AG04450 (cell line): Measurements from ENCODE around the gene SCD5. TPM values are rescaled to one million over a fixed set of nuclear protein-coding genes. Genes with fewer than 3 reads are reported as not detected.
A peak's percentile ranks its signal among the peaks of the same experiment; 100 is the strongest.

ENCODE experiments used
- CTCF ChIA-PET: fragments of 300-600, 350-600 bp; formaldehyde crosslinking; extraction: SDS; loops from one replicate; lab custom pipeline; 2022; ENCODE audit warnings: antibody characterized with exemption, inconsistent platforms; lab: Charles Lee
- POLR2A ChIA-PET: fragments of 350-600 bp; formaldehyde crosslinking; extraction: SDS; loops from one replicate; lab custom pipeline; 2021; ENCODE audit warnings: antibody characterized with exemption, inconsistent platforms; lab: Yijun Ruan, JAX
- DNase-seq: peaks from one replicate; pipeline ENCODE4 v3.0.0-alpha.2; 2011; ENCODE audit warnings: low read depth, low spot score
- H3K27ac ChIP-seq: one replicate; pipeline ENCODE4 v1.5.1; 2012; ENCODE audit warnings: low read depth, low read length, control low read depth
- H3K27me3 ChIP-seq: one replicate; pipeline ENCODE4 v1.6.0; 2012; ENCODE audit warnings: low read length; ENCODE audit not compliant: control insufficient read depth, insufficient read depth
- H3K4me3 ChIP-seq: 2 replicates; pipeline ENCODE4 v1.5.1; 2011; ENCODE audit warnings: mild to moderate bottlenecking, low read depth, low read length, control low read depth
- H3K9me3 ChIP-seq: 2 replicates; pipeline ENCODE4 v1.5.1; 2012; ENCODE audit warnings: low read length; ENCODE audit not compliant: control insufficient read depth, insufficient read depth
- CTCF ChIP-seq: IDR thresholded peaks from 2 replicates; pipeline ENCODE4 v1.5.1; 2011; ENCODE audit warnings: low read depth, low read length, control low read depth, inconsistent platforms
- polyA plus RNA-seq: library from polyadenylated mRNA; depleted of rRNA; stranded (reverse); fragments of >200 nt; gene quantifications from 2 replicates; pipeline ENCODE4 v1.2.3, GENCODE V29; 2011

Gene SCD5
- polyA plus RNA-seq, 1 experiment, result 13.1 TPM

- DNase-seq, result no peak
- ChIA-PET CTCF (interaction anchor here (0.6 kb wide), 1 partner anchor 36 kb away, joined by 3 read pairs; no protein-coding TSS in a partner anchor), POLR2A (no interaction called here)
- H3K9me3 ChIP-seq, result no peaks in the 10 kb centered on the region
- no peak overlapping the region for H3K4me3 ChIP-seq
- no peak for TF ChIP-seq CTCF
- H3K27me3 ChIP-seq, result peaks cover 9% of the 10 kb centered on the region
- peak overlapping the region; percentile 2 for H3K27ac ChIP-seq
Measured at GRCh38 chr4:82774711-82775171, 23.9 kb downstream of the SCD5 start.

GRCh38 chr4:82773057-82773456, 25.5 kb downstream of the SCD5 start:
- DNase-seq, result no peak
- CTCF ChIA-PET, result no interaction called here
- Histone ChIP-seq H3K27ac (no peak overlapping the region), H3K27me3 (peaks cover 9% of the 10 kb centered on the region), H3K4me3 (no peak overlapping the region), H3K9me3 (no peaks in the 10 kb centered on the region)
- POLR2A ChIA-PET, result no interaction called here
- TF ChIP-seq CTCF, result no peak

GRCh38 chr4:82770607-82771006, 28.0 kb downstream of the SCD5 start:
- CTCF ChIA-PET, result no interaction called here
- no peak overlapping the region for H3K4me3 ChIP-seq
- POLR2A ChIA-PET, result no interaction called here
- H3K27me3 ChIP-seq, result peaks cover 10% of the 10 kb centered on the region
- no peak for DNase-seq
- no peak for TF ChIP-seq CTCF
- H3K9me3 ChIP-seq, result peaks cover 5% of the 10 kb centered on the region
- no peak overlapping the region for H3K27ac ChIP-seq

GRCh38 chr4:82765134-82765533, 33.5 kb downstream of the SCD5 start:
- CTCF ChIA-PET, result no interaction called here

GRCh38 chr4:82761229-82761628, 37.4 kb downstream of the SCD5 start:
- no peak for DNase-seq
- no peak for TF ChIP-seq CTCF
- peaks cover 4% of the 10 kb centered on the region for H3K27me3 ChIP-seq
- H3K9me3 ChIP-seq, result peaks cover 11% of the 10 kb centered on the region
- POLR2A ChIA-PET, result no interaction called here
- CTCF ChIA-PET, result interaction anchor here (0.8 to 1.2 kb wide), 3 partner anchors 22 to 332 kb away, joined by 3 read pairs; no protein-coding TSS in a partner anchor
- no peak overlapping the region for H3K27ac ChIP-seq
- no peak overlapping the region for H3K4me3 ChIP-seq

More at GRCh38 chr4:82765134-82765533, 33.5 kb downstream of the SCD5 start:
- TF ChIP-seq CTCF, result no peak
- Histone ChIP-seq H3K27me3 (peaks cover 8% of the 10 kb centered on the region), H3K27ac (no peak overlapping the region), H3K9me3 (peaks cover 11% of the 10 kb centered on the region), H3K4me3 (no peak overlapping the region)
- no peak for DNase-seq
- POLR2A ChIA-PET, result no interaction called here
